H1 (cell line): ENCODE measurements around the gene GUCY2C. TPM values are rescaled to one million over a fixed set of nuclear protein-coding genes. Genes with fewer than 3 reads are reported as not detected.

Source experiments
- CHD7 ChIP-seq: fragments of 300-600 bp; sonication (generic); IDR thresholded peaks from 2 replicates; pipeline ENCODE4 v1.7.1; 2012; ENCODE audit warnings: low read length, moderate library complexity, mild to moderate bottlenecking, inconsistent platforms; ENCODE audit not compliant: insufficient replicate concordance
- polyA plus RNA-seq, 7 experiments: library from polyadenylated mRNA; depleted of rRNA in 3 of 7; stranded (reverse) in 5 of 7; unstranded in 2 of 7; fragments of >200 nt in 5 of 7; fragments of 200-250 nt in 2 of 7; gene quantifications; 1 replicate in 5 of 7; 2 replicates in 1 of 7; 4 replicates in 1 of 7; pipeline versions ENCODE4 v1.2.1 to v1.2.3, GENCODE V29; 2011 to 2013; ENCODE audit warnings: missing spikeins in 2 of 7, mixed read lengths in 2 of 7
- total RNA-seq: library from RNA; stranded (reverse); fragmentation: NEBNext Ultra II Directional; extraction: Animal tissue kit (Norgen Biotek cat#: 25700); gene quantifications from 2 replicates; pipeline ENCODE4 v1.2.1, GENCODE V29; 2021

GUCY2C gene
- total and polyA plus RNA-seq, 2 of the 8 experiments (the other 6 are each of a cell fraction or from before 2014, with no cell fraction given): 1.9 to 3.2 TPM

- TF ChIP-seq CHD7: no peak
These were observed 94.5 kb downstream of the GUCY2C start (continued) for GRCh38 chr12:14601692-14602478.
